ENCODE data around the gene TLE3.

DNA sequence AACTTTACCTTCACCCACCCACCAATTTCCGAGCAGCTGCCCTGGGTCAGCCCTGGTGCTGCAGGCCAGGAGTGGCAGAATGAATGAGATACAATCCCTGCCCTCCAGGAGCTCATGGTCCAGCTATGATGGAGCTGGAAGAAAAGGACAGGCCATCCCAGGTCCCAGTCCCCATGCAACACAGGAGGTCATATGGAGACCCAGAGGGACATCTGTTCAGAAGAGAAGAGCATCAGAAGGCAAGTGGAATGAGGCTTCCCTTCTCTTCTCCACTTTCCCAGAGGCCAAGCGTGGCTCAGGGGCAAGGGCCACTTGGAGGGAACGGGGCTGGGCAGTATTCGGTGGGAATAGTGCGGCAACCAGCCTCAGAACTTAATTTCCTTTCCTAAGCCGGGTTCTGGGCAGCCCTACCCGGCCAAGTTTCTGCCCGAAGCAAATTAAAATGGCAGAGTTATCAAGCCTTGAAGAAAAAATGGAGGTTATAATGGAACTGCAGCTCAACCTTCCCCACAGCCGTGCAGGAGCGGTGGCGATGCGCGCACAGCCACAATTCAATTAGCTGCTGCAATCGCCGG lies 35.9 kb downstream of the TLE3 start:
- no peak for TF ChIP-seq JUNB (IDR thresholded peaks at IDR 0.05)
- TF ChIP-seq POLR2A (IDR thresholded peaks at IDR 0.05; ENCODE audit: low read length) = no peak
- TF ChIP-seq CBX8 (IDR thresholded peaks at IDR 0.05) = no peak
- TF ChIP-seq, protein P1, sequence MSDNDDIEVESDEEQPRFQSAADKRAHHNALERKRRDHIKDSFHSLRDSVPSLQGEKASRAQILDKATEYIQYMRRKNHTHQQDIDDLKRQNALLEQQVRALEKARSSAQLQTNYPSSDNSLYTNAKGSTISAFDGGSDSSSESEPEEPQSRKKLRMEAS (IDR thresholded peaks at IDR 0.05) = no peak
- TF ChIP-seq HOXA7 (CRISPR knock-in tag; IDR thresholded peaks at IDR 0.05) = no peak
- TF ChIP-seq, protein P2, sequence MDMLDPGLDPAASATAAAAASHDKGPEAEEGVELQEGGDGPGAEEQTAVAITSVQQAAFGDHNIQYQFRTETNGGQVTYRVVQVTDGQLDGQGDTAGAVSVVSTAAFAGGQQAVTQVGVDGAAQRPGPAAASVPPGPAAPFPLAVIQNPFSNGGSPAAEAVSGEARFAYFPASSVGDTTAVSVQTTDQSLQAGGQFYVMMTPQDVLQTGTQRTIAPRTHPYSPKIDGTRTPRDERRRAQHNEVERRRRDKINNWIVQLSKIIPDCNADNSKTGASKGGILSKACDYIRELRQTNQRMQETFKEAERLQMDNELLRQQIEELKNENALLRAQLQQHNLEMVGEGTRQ (IDR thresholded peaks at IDR 0.05) = no peak
- TF ChIP-seq EP300 (IDR thresholded peaks at IDR 0.05) = no peak
- TF ChIP-seq, protein P3, sequence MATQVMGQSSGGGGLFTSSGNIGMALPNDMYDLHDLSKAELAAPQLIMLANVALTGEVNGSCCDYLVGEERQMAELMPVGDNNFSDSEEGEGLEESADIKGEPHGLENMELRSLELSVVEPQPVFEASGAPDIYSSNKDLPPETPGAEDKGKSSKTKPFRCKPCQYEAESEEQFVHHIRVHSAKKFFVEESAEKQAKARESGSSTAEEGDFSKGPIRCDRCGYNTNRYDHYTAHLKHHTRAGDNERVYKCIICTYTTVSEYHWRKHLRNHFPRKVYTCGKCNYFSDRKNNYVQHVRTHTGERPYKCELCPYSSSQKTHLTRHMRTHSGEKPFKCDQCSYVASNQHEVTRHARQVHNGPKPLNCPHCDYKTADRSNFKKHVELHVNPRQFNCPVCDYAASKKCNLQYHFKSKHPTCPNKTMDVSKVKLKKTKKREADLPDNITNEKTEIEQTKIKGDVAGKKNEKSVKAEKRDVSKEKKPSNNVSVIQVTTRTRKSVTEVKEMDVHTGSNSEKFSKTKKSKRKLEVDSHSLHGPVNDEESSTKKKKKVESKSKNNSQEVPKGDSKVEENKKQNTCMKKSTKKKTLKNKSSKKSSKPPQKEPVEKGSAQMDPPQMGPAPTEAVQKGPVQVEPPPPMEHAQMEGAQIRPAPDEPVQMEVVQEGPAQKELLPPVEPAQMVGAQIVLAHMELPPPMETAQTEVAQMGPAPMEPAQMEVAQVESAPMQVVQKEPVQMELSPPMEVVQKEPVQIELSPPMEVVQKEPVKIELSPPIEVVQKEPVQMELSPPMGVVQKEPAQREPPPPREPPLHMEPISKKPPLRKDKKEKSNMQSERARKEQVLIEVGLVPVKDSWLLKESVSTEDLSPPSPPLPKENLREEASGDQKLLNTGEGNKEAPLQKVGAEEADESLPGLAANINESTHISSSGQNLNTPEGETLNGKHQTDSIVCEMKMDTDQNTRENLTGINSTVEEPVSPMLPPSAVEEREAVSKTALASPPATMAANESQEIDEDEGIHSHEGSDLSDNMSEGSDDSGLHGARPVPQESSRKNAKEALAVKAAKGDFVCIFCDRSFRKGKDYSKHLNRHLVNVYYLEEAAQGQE (IDR thresholded peaks at IDR 0.05) = no peak
- TF ChIP-seq JUN (IDR thresholded peaks at IDR 0.05) = no peak
- no peak for TF ChIP-seq ZC3H11A (IDR thresholded peaks at IDR 0.05)
- TF ChIP-seq, protein P4, sequence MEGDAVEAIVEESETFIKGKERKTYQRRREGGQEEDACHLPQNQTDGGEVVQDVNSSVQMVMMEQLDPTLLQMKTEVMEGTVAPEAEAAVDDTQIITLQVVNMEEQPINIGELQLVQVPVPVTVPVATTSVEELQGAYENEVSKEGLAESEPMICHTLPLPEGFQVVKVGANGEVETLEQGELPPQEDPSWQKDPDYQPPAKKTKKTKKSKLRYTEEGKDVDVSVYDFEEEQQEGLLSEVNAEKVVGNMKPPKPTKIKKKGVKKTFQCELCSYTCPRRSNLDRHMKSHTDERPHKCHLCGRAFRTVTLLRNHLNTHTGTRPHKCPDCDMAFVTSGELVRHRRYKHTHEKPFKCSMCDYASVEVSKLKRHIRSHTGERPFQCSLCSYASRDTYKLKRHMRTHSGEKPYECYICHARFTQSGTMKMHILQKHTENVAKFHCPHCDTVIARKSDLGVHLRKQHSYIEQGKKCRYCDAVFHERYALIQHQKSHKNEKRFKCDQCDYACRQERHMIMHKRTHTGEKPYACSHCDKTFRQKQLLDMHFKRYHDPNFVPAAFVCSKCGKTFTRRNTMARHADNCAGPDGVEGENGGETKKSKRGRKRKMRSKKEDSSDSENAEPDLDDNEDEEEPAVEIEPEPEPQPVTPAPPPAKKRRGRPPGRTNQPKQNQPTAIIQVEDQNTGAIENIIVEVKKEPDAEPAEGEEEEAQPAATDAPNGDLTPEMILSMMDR (IDR thresholded peaks at IDR 0.05) = no peak
- no peak for TF ChIP-seq RCOR1 (IDR thresholded peaks at IDR 0.05; ENCODE audit: low read depth, low read length)
- TF ChIP-seq FOSL2 (IDR thresholded peaks at IDR 0.05) = no peak
- TF ChIP-seq FOSL2 (CRISPR knock-in tag; IDR thresholded peaks at IDR 0.05) = no peak
- TF ChIP-seq KDM5A (IDR thresholded peaks at IDR 0.05) = no peak

Data from A549 (cell line).